Lower lobe of right lung (tissue), 2 donors: ENCODE results near the gene PPP1R36. TPM values are rescaled to one million over a fixed set of nuclear protein-coding genes. Genes with fewer than 3 reads are reported as not detected.

Experiments used
- ATAC-seq, 2 donors: fragments of 200-7000 bp; cut with Tn5 transposase; one replicate each; pipeline ENCODE4 v1.9.1; 2020 to 2022; ENCODE audit warnings: mild to moderate bottlenecking in 2 of 2, moderate library complexity in 2 of 2
- DNase-seq: peaks from one replicate; pipeline ENCODE4 v3.0.0-alpha.2; 2020
- H3K27ac ChIP-seq: fragments of 200-600 bp; one replicate; pipeline ENCODE4 v1.8.0; 2022
- H3K27me3 ChIP-seq: fragments of 200-600 bp; one replicate; pipeline ENCODE4 v1.8.0; 2022; ENCODE audit warnings: low read depth
- H3K36me3 ChIP-seq: fragments of 200-600 bp; one replicate; pipeline ENCODE4 v1.8.0; 2022; ENCODE audit warnings: mild to moderate bottlenecking
- H3K4me1 ChIP-seq: fragments of 200-600 bp; one replicate; pipeline ENCODE4 v1.8.0; 2022
- H3K4me3 ChIP-seq: fragments of 200-600 bp; one replicate; pipeline ENCODE4 v1.8.0; 2022; ENCODE audit warnings: mild to moderate bottlenecking
- H3K9me3 ChIP-seq: fragments of 200-600 bp; one replicate; pipeline ENCODE4 v1.8.0; 2022
- CTCF ChIP-seq: fragments of 200-600 bp; IDR thresholded peaks from one replicate; pipeline ENCODE4 v1.8.0; 2022; ENCODE audit warnings: antibody characterized with exemption, mild to moderate bottlenecking
- intact Hi-C: fragments of 100-400 bp; cut with DNase I; formaldehyde crosslinking; loops from one replicate; pipeline ENCODE4 v1.11.0; 2022
- long read RNA-seq: library from polyadenylated mRNA; unstranded; transcript quantifications from one replicate; pipeline ENCODE4 v2.0.0, GENCODE V29; 2021
- total RNA-seq: library from RNA; stranded (reverse); fragmentation: NEBNext Ultra II Directional; extraction: Animal tissue kit (Norgen Biotek cat#: 25700); gene quantifications from one replicate; pipeline ENCODE4 v1.2.1, GENCODE V29; 2021
- donor health status: DM: no; HTN: yes; CAD: no; lungs with severe emphysema.

The PPP1R36 gene
- total RNA-seq, result 0.97 TPM
- long read RNA-seq, partial matches to known transcripts, result 0 of 1 reads
- long read RNA-seq, other reads (novel, unspliced or antisense), result 1 of 1 reads

GRCh38 chr14:64549791-64550620 lies at the start of gene PPP1R36:
Gene PPP1R36 (plus strand): TSS chr14:64549961. CDS start chr14:64549998, 37 bp downstream.
- peak; percentile 69 for DNase-seq
- TF ChIP-seq CTCF, result no peak
- peak; percentile 94 to 96 for ATAC-seq
- peak within 1 kb of the TSS; percentile 54 for H3K4me3 ChIP-seq
- H3K36me3 ChIP-seq, result no peaks in the 10 kb centered on the region
- no peaks in the 10 kb centered on the region for H3K9me3 ChIP-seq
- no peaks in the 10 kb centered on the region for H3K27me3 ChIP-seq
- intact Hi-C loops, result no loop called here
- no peak within 1 kb of the TSS for H3K27ac ChIP-seq
- H3K4me1 ChIP-seq, result peaks cover 13% of the 10 kb centered on the region

GRCh38 chr14:64500088-64500487 lies 49.7 kb upstream of the PPP1R36 start:
- no peaks in the 10 kb centered on the region for H3K27me3 ChIP-seq
- no peaks in the 10 kb centered on the region for H3K9me3 ChIP-seq
- no peak for TF ChIP-seq CTCF
- H3K4me3 ChIP-seq, result no peak overlapping the region
- intact Hi-C loops, result no loop called here
- DNase-seq (no peak), ATAC-seq (no peak)
- H3K27ac ChIP-seq, result no peak overlapping the region
- peaks cover 23% of the 10 kb centered on the region for H3K4me1 ChIP-seq
- H3K36me3 ChIP-seq, result peaks cover 5% of the 10 kb centered on the region

GRCh38 chr14:64501411-64502171 lies 48.2 kb upstream of the PPP1R36 start:
- peak in 1 of 2 donors; percentile 16 for ATAC-seq
- intact Hi-C loops, result no loop called here
- DNase-seq, result peak; percentile 53
- no peaks in the 10 kb centered on the region for H3K27me3 ChIP-seq
- peak overlapping the region; percentile 78 for H3K4me3 ChIP-seq
- H3K4me1 ChIP-seq, result peaks cover 34% of the 10 kb centered on the region
- no peak for TF ChIP-seq CTCF
- H3K27ac ChIP-seq, result peak overlapping the region; percentile 99
- H3K36me3 ChIP-seq, result no peaks in the 10 kb centered on the region
- no peaks in the 10 kb centered on the region for H3K9me3 ChIP-seq

- Histone ChIP-seq H3K9me3 (no peaks in the 10 kb centered on the region), H3K4me1 (peaks cover 43% of the 10 kb centered on the region), H3K4me3 (peak overlapping the region; percentile 78), H3K27me3 (no peaks in the 10 kb centered on the region), H3K36me3 (no peaks in the 10 kb centered on the region), H3K27ac (peak overlapping the region; percentile 99)
- no peak for ATAC-seq
- intact Hi-C loops, result no loop called here
- TF ChIP-seq CTCF, result no peak
- DNase-seq, result no peak
These were observed 47.3 kb upstream of the PPP1R36 start for GRCh38 chr14:64502456-64502855.

- Histone ChIP-seq H3K4me3 (peak overlapping the region; percentile 78), H3K4me1 (peaks cover 48% of the 10 kb centered on the region), H3K27me3 (no peaks in the 10 kb centered on the region), H3K27ac (peak overlapping the region; percentile 99), H3K9me3 (no peaks in the 10 kb centered on the region), H3K36me3 (no peaks in the 10 kb centered on the region)
- no peak for TF ChIP-seq CTCF
- no peak for DNase-seq
- ATAC-seq, result peak in 1 of 2 donors; percentile 0
- intact Hi-C loops, result no loop called here
These were observed 46.8 kb upstream of the PPP1R36 start for GRCh38 chr14:64502887-64503433.
